Astrocyte (in vitro differentiated cells and primary cell): ENCODE results near the gene PYCARD. TPM values are rescaled to one million over a fixed set of nuclear protein-coding genes. Genes with fewer than 3 reads are reported as not detected.
A peak's percentile ranks its signal among the peaks of the same experiment; 100 is the strongest.
"Not testable (repeated sequence)": the region's sequence is repeated elsewhere in the genome, so short reads cannot be mapped to it uniquely, and the experiment has no call there.

ENCODE experiments used
- DNase-seq: peaks from one replicate; pipeline ENCODE4 v3.0.0-alpha.2; 2010; ENCODE audit warnings: low read depth
- FAIRE-seq: peaks from 2 replicates; lab custom pipeline; 2011; peaks lifted over from hg19 to GRCh38; lab: Jason Lieb, UNC
- H2AFZ ChIP-seq: 2 replicates; pipeline ENCODE4 v1.6.0; 2012; ENCODE audit warnings: low read depth, low read length, inconsistent platforms
- H3K27ac ChIP-seq: 2 replicates; pipeline ENCODE4 v1.5.1; 2011; ENCODE audit warnings: low read depth, low read length, inconsistent platforms
- H3K27me3 ChIP-seq: 2 replicates; pipeline ENCODE4 v1.6.0; 2011; ENCODE audit warnings: low read length, inconsistent platforms; ENCODE audit not compliant: insufficient read depth
- H3K36me3 ChIP-seq: 2 replicates; pipeline ENCODE4 v1.5.1; 2011; ENCODE audit warnings: low read length, inconsistent platforms; ENCODE audit not compliant: insufficient read depth
- H3K4me1 ChIP-seq: 2 replicates; pipeline ENCODE4 v1.5.1; 2011; ENCODE audit warnings: low read length, inconsistent platforms; ENCODE audit not compliant: insufficient read depth
- H3K4me2 ChIP-seq: 2 replicates; pipeline ENCODE4 v1.6.0; 2012; ENCODE audit warnings: low read length, inconsistent platforms
- H3K4me3 ChIP-seq: 2 replicates; pipeline ENCODE4 v1.5.1; 2011; ENCODE audit warnings: low read depth, mild to moderate bottlenecking, low read length, inconsistent platforms; ENCODE audit not compliant: insufficient read depth
- H3K79me2 ChIP-seq: 2 replicates; pipeline ENCODE4 v1.6.0; 2012; ENCODE audit warnings: mild to moderate bottlenecking, low read length, inconsistent platforms; ENCODE audit not compliant: insufficient read depth
- H3K9ac ChIP-seq: 2 replicates; pipeline ENCODE4 v1.6.0; 2012; ENCODE audit warnings: mild to moderate bottlenecking, low read length, inconsistent platforms
- H3K9me3 ChIP-seq: 2 replicates; pipeline ENCODE4 v1.5.1; 2012; ENCODE audit warnings: low read depth, mild to moderate bottlenecking, low read length, inconsistent platforms; ENCODE audit not compliant: insufficient read depth
- H4K20me1 ChIP-seq: 2 replicates; pipeline ENCODE4 v1.6.0; 2012; ENCODE audit warnings: low read length, inconsistent platforms; ENCODE audit not compliant: insufficient read depth
- H3K27ac Mint-ChIP-seq: one replicate; pipeline ENCODE4 v1.8.0; 2021; ENCODE audit warnings: mild to moderate bottlenecking, mixed read lengths; ENCODE audit not compliant: unreplicated experiment
- H3K27me3 Mint-ChIP-seq: one replicate; pipeline ENCODE4 v1.8.0; 2021; ENCODE audit warnings: low read depth, mixed read lengths; ENCODE audit not compliant: unreplicated experiment
- H3K36me3 Mint-ChIP-seq: one replicate; pipeline ENCODE4 v1.8.0; 2021; ENCODE audit warnings: low read depth, mixed read lengths; ENCODE audit not compliant: unreplicated experiment
- H3K4me1 Mint-ChIP-seq: one replicate; pipeline ENCODE4 v1.8.0; 2021; ENCODE audit warnings: low read depth, mixed read lengths; ENCODE audit not compliant: unreplicated experiment
- H3K4me3 Mint-ChIP-seq: one replicate; pipeline ENCODE4 v1.8.0; 2021; ENCODE audit warnings: mild to moderate bottlenecking, moderate library complexity, mixed read lengths; ENCODE audit not compliant: unreplicated experiment
- H3K9me3 Mint-ChIP-seq: one replicate; pipeline ENCODE4 v1.8.0; 2021; ENCODE audit warnings: mild to moderate bottlenecking, mixed read lengths; ENCODE audit not compliant: unreplicated experiment
- EZH2 ChIP-seq: IDR thresholded peaks from 2 replicates; pipeline ENCODE4 v1.6.1; 2012; ENCODE audit warnings: mild to moderate bottlenecking, low read length, inconsistent platforms; ENCODE audit not compliant: insufficient read depth
- total RNA-seq: library from RNA; stranded (reverse); gene quantifications from 2 replicates; pipeline ENCODE4 v1.2.1, GENCODE V29; 2021
- TF ChIP-seq, protein P1 (sequence below): IDR thresholded peaks from 2 replicates; pipeline ENCODE4 v1.5.1; 2011; ENCODE audit warnings: low read depth, mild to moderate bottlenecking, inconsistent platforms, low read length, moderate library complexity; ENCODE audit not compliant: insufficient read depth

Gene PYCARD
- total RNA-seq, 1 donor from 2014 or later: 7.3 TPM

GRCh38 chr16:31179747-31180459 lies 22.7 kb downstream of the PYCARD start, which contains the start of gene FUS:
FUS (plus strand) TSS chr16:31180139; CDS start chr16:31180215, 76 bp downstream.
- H2AFZ ChIP-seq: peak within 1 kb of the TSS; percentile 95
- peaks cover 56% of the 10 kb centered on the region for H3K79me2 ChIP-seq

GRCh38 chr16:31179219-31179746 lies 23.3 kb downstream of the PYCARD start:
- Histone ChIP-seq H3K36me3 (peaks cover 24% of the 10 kb centered on the region), H4K20me1 (peaks cover 38% of the 10 kb centered on the region), H3K4me3 (peak overlapping the region; percentile 92), H3K4me1 (peaks cover 26% of the 10 kb centered on the region), H3K27me3 (no peaks in the 10 kb centered on the region), H3K27ac (peak overlapping the region; percentile 98), H3K9me3 (no peaks in the 10 kb centered on the region), H3K4me2 (peak overlapping the region; percentile 92), H3K9ac (peak overlapping the region; percentile 99), H2AFZ (peak overlapping the region; percentile 95), H3K79me2 (peaks cover 50% of the 10 kb centered on the region)
- FAIRE-seq (no peak), DNase-seq (no peak)
- H3K27me3 Mint-ChIP-seq: peaks cover 4% of the 10 kb centered on the region
- H3K4me3 Mint-ChIP-seq: peak overlapping the region; percentile 98
- H3K27ac Mint-ChIP-seq: peak overlapping the region; percentile 94
- peaks cover 24% of the 10 kb centered on the region for H3K4me1 Mint-ChIP-seq
- TF ChIP-seq EZH2: no peak
- TF ChIP-seq, protein P1, sequence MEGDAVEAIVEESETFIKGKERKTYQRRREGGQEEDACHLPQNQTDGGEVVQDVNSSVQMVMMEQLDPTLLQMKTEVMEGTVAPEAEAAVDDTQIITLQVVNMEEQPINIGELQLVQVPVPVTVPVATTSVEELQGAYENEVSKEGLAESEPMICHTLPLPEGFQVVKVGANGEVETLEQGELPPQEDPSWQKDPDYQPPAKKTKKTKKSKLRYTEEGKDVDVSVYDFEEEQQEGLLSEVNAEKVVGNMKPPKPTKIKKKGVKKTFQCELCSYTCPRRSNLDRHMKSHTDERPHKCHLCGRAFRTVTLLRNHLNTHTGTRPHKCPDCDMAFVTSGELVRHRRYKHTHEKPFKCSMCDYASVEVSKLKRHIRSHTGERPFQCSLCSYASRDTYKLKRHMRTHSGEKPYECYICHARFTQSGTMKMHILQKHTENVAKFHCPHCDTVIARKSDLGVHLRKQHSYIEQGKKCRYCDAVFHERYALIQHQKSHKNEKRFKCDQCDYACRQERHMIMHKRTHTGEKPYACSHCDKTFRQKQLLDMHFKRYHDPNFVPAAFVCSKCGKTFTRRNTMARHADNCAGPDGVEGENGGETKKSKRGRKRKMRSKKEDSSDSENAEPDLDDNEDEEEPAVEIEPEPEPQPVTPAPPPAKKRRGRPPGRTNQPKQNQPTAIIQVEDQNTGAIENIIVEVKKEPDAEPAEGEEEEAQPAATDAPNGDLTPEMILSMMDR: no peak
- H3K9me3 Mint-ChIP-seq: no peaks in the 10 kb centered on the region
- peaks cover 9% of the 10 kb centered on the region for H3K36me3 Mint-ChIP-seq

More at GRCh38 chr16:31179747-31180459, 22.7 kb downstream of the PYCARD start, which contains the start of gene FUS:
- Mint-ChIP-seq H3K9me3 (no peaks in the 10 kb centered on the region), H3K4me3 (peak within 1 kb of the TSS; percentile 98), H3K4me1 (peaks cover 27% of the 10 kb centered on the region), H3K36me3 (peaks cover 9% of the 10 kb centered on the region), H3K27me3 (no peaks in the 10 kb centered on the region), H3K27ac (peak within 1 kb of the TSS; percentile 100)
- peak within 1 kb of the TSS; percentile 92 for H3K4me2 ChIP-seq
- DNase-seq (peak; percentile 56), FAIRE-seq (no peak)
- no peaks in the 10 kb centered on the region for H3K9me3 ChIP-seq
- H4K20me1 ChIP-seq: peaks cover 44% of the 10 kb centered on the region
- H3K4me1 ChIP-seq: peaks cover 26% of the 10 kb centered on the region
- H3K4me3 ChIP-seq: peak within 1 kb of the TSS; percentile 92
- peak within 1 kb of the TSS; percentile 98 for H3K27ac ChIP-seq
- peak within 1 kb of the TSS; percentile 99 for H3K9ac ChIP-seq
- TF ChIP-seq, protein P1: no peak
- no peak for TF ChIP-seq EZH2
- H3K36me3 ChIP-seq: peaks cover 24% of the 10 kb centered on the region
- H3K27me3 ChIP-seq: no peaks in the 10 kb centered on the region

DNA sequence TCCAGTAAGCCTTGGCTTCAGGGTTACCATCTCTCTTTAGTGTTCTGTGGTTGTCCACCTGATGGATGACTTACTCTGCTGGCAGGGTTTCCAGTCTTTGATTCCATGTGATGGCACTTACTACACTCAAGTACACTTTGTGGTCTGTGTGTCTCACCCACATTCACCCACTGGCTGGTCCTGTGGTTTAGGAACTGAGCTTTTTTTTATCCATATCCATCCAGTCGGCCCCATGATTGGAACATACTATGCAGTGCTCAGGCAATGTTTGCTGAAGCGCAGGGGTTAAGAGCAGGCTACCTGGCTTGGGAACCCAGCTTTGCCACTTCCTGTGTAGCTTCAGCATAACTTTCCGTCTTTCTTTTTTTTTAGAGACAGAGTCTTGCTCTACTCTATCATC lies 25.4 kb downstream of the PYCARD start:
- H3K4me3 Mint-ChIP-seq: peak overlapping the region; percentile 46
- H3K9ac ChIP-seq: no peak overlapping the region
- H3K4me3 ChIP-seq: no peak overlapping the region
- peaks cover 5% of the 10 kb centered on the region for H3K36me3 ChIP-seq
- no peak for TF ChIP-seq EZH2
- TF ChIP-seq, protein P1: no peak
- H4K20me1 ChIP-seq: peaks cover 16% of the 10 kb centered on the region
- peaks cover 7% of the 10 kb centered on the region for H3K4me1 ChIP-seq
- no peak overlapping the region for H2AFZ ChIP-seq
- H3K9me3 Mint-ChIP-seq: no peaks in the 10 kb centered on the region
- no peak overlapping the region for H3K27ac ChIP-seq
- H3K4me1 Mint-ChIP-seq: peaks cover 4% of the 10 kb centered on the region
- H3K79me2 ChIP-seq: peaks cover 29% of the 10 kb centered on the region
- no peak overlapping the region for H3K27ac Mint-ChIP-seq
- DNase-seq: peak; percentile 86
- no peak overlapping the region for H3K4me2 ChIP-seq
- no peaks in the 10 kb centered on the region for H3K27me3 ChIP-seq
- no peak for FAIRE-seq
- no peaks in the 10 kb centered on the region for H3K36me3 Mint-ChIP-seq
- H3K27me3 Mint-ChIP-seq: peaks cover 4% of the 10 kb centered on the region
- no peaks in the 10 kb centered on the region for H3K9me3 ChIP-seq

DNA sequence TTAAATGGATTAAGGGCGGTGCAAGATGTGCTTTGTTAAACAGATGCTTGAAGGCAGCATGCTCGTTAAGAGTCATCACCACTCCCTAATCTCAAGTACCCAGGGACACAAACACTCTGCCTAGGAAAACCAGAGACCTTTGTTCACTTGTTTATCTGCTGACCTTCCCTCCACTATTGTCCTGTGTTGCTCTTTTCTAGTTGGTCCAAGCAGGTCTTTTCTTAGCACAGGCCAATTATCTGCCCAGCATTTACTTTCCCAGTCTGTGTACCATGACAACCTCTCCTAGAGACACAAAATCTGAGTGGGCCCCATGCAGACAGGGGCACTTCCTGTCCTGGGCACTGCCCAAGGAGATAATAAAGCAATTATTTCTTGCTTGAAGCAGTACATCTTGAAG lies 32.5 kb downstream of the PYCARD start:
- not testable (repeated sequence) for H3K9me3 ChIP-seq, H4K20me1 ChIP-seq, H3K4me3 ChIP-seq, H3K27me3 ChIP-seq, H3K36me3 Mint-ChIP-seq, H3K9ac ChIP-seq, H3K27me3 Mint-ChIP-seq, H3K36me3 ChIP-seq, H2AFZ ChIP-seq, H3K4me1 ChIP-seq, DNase-seq, H3K79me2 ChIP-seq, H3K4me3 Mint-ChIP-seq, H3K4me1 Mint-ChIP-seq, FAIRE-seq, H3K27ac ChIP-seq, H3K9me3 Mint-ChIP-seq, H3K27ac Mint-ChIP-seq, H3K4me2 ChIP-seq
